ENCODE measurements around the gene LAIR1. TPM values are rescaled to one million over a fixed set of nuclear protein-coding genes. Genes with fewer than 3 reads are reported as not detected.

The LAIR1 gene
- total and polyA plus RNA-seq, 12 donors: 2.1 to 36.3 (median 5.1) TPM

DNA sequence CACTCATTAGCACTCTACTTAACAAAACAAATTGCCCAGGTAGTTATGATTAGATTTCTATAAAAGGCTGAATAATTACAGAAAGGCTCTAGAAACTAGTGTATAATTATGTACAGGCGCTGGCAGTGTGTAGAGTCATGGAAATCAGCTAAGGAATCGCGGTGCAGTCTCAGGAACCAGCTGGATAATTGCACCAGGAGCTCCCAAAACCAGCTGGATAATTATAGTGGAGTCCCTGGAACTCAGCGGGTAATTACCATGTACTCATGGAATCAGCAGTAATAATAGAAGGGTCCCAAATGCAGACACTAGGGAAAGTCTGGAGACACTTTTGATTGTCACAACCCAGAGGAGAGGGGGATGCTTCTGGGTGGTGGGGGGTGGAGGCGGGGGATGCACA is 27.4 kb upstream of the LAIR1 start:
- Histone ChIP-seq H3K4me3 (no peak overlapping the region), H3K36me3 (no peaks in the 10 kb centered on the region), H3K4me1 (peaks cover 0 to 41% (median 11%) of the 10 kb centered on the region in 9 donors), H3K27me3 (peaks cover 0 to 89% (median 61%) of the 10 kb centered on the region in 7 donors), H3K9me3 (no peaks in the 10 kb centered on the region), H3K27ac (no peak overlapping the region)
- intact Hi-C loops (cut with DNase I): loop anchor here in 4 of 10 donors (5.0 to 10.0 kb wide), 2 partner anchors 65 to 67 kb away; no protein-coding TSS in a partner anchor
- 78 to 92% methylated on average over 5 of the region's 5 CpGs for WGBS, 2 donors
- TF ChIP-seq, protein P1, sequence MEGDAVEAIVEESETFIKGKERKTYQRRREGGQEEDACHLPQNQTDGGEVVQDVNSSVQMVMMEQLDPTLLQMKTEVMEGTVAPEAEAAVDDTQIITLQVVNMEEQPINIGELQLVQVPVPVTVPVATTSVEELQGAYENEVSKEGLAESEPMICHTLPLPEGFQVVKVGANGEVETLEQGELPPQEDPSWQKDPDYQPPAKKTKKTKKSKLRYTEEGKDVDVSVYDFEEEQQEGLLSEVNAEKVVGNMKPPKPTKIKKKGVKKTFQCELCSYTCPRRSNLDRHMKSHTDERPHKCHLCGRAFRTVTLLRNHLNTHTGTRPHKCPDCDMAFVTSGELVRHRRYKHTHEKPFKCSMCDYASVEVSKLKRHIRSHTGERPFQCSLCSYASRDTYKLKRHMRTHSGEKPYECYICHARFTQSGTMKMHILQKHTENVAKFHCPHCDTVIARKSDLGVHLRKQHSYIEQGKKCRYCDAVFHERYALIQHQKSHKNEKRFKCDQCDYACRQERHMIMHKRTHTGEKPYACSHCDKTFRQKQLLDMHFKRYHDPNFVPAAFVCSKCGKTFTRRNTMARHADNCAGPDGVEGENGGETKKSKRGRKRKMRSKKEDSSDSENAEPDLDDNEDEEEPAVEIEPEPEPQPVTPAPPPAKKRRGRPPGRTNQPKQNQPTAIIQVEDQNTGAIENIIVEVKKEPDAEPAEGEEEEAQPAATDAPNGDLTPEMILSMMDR (IDR thresholded peaks at IDR 0.05): no peak
- DNase-seq (no peak), ATAC-seq (no peak)

DNA sequence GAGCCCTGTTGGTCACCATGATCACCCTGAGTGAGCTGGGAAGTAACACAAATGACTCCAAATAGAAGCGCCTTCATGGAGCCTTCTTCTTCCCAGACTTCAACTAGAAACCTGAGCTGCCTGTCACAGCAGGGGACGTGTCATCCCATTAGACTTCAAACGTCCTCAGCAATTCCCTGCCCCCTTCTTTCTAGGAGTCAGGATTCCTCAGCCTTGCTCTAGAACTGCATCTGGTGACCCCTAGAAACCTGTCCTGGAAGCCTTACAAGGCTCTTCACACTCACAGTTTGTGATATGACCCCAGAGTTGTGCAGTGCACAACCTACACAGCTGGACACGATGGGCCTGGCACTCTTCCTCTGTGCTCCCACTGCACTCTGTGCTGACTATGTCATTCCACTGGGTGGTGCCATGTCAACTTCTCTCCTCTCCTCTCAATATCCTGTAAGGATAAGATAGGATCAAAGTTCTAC is 26.9 kb upstream of the LAIR1 start:
- H3K4me1 ChIP-seq: peaks cover 0 to 44% (median 11%) of the 10 kb centered on the region in 9 donors
- DNase-seq (no peak), ATAC-seq (no peak)
- H3K36me3 ChIP-seq: no peaks in the 10 kb centered on the region
- no peak overlapping the region for H3K4me3 ChIP-seq
- WGBS, 2 donors: 32 to 38% methylated on average over 4 of the region's 4 CpGs
- H3K27me3 ChIP-seq: peaks cover 0 to 92% (median 63%) of the 10 kb centered on the region in 7 donors
- intact Hi-C loops (cut with DNase I): loop anchor here in 7 of 10 donors (2.0 to 10.0 kb wide), 3 partner anchors 64 to 67 kb away; no protein-coding TSS in a partner anchor
- TF ChIP-seq, protein P1 (IDR thresholded peaks at IDR 0.05): no peak
- no peaks in the 10 kb centered on the region for H3K9me3 ChIP-seq
- H3K27ac ChIP-seq: no peak overlapping the region

DNA sequence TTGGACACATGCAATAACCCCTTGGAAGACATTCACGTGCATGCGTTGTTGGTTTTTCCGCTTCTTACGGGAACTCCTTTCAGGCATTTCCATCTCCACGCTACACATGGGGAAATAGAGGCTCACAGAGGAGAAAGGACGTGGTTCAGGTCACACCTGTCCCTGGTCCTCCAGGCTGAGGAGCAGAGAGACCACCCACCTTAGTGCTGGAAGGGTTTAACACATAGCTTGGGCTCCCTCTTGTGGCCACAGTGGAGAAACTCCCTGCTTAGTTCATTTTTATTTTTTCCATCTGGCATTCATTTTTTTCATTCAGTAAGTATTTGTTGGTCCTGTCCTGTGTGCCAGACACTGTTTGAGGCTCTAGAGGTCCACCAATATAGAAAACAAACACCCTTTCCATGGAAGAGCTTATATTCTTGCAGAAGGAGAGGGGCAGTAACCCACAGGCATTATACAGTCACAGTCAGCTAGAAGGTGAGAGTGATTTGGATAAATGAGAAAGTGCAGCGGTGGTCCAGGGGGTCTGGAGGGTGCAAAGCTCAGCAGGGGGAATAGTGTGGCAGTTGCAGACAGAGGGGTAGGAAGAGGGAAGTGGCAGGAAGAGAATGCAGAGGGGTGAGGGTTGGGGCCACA is 26.3 kb upstream of the LAIR1 start:
- peaks cover 0 to 44% (median 11%) of the 10 kb centered on the region in 9 donors for H3K4me1 ChIP-seq
- WGBS, 2 donors: 23 to 24% methylated on average over 7 of the region's 7 CpGs
- TF ChIP-seq, protein P1 (IDR thresholded peaks at IDR 0.05): peak; percentile 64 to 79 (median 77)
- DNase-seq: peak in 1 of 2 donors; percentile 51
- no peak overlapping the region for H3K27ac ChIP-seq
- no peaks in the 10 kb centered on the region for H3K9me3 ChIP-seq
- peaks cover 0 to 98% (median 63%) of the 10 kb centered on the region in 7 donors for H3K27me3 ChIP-seq
- intact Hi-C loops (cut with DNase I): loop anchor here in 7 of 10 donors (2.0 to 10.0 kb wide), 3 partner anchors 64 to 66 kb away; no protein-coding TSS in a partner anchor
- peak in 2 of 8 donors; percentile 17 to 45 for ATAC-seq
- no peaks in the 10 kb centered on the region for H3K36me3 ChIP-seq
- no peak overlapping the region for H3K4me3 ChIP-seq

- intact Hi-C loops (cut with DNase I): loop anchor here in 1 of 10 donors (10.0 kb wide), 1 partner anchor 65 kb away; no protein-coding TSS in a partner anchor
- TF ChIP-seq, protein P1 (IDR thresholded peaks at IDR 0.05): no peak
- DNase-seq (no peak), ATAC-seq (peak in 4 of 8 donors; percentile 14 to 45 (median 37))
- Histone ChIP-seq H3K36me3 (no peaks in the 10 kb centered on the region), H3K4me3 (peak overlapping the region in 1 of 10 donors; percentile 54), H3K27ac (peak overlapping the region in 1 of 10 donors; percentile 88), H3K4me1 (peaks cover 0 to 44% (median 11%) of the 10 kb centered on the region in 9 donors), H3K27me3 (peaks cover 0 to 88% (median 56%) of the 10 kb centered on the region in 7 donors), H3K9me3 (no peaks in the 10 kb centered on the region)
- 53 to 68% methylated on average over 4 of the region's 4 CpGs for WGBS, 2 donors
These were observed 24.8 kb upstream of the LAIR1 start for GRCh38 chr19:54389553-54389952.

Data from heart right ventricle (tissue), 16 donors.